Skeletal muscle satellite cell (primary cell): ENCODE results near the gene RREB1.

ENCODE experiments used
- H3K27me3 ChIP-seq: 2 replicates; pipeline ENCODE4 v1.7.0; 2013; ENCODE audit warnings: low read length; ENCODE audit not compliant: control insufficient read depth, insufficient read depth
- H3K36me3 ChIP-seq: 2 replicates; pipeline ENCODE4 v1.7.0; 2013; ENCODE audit warnings: mild to moderate bottlenecking, control low read depth, low read length; ENCODE audit not compliant: insufficient read depth
- H3K4me1 ChIP-seq: 2 replicates; pipeline ENCODE4 v1.7.0; 2013; ENCODE audit warnings: low read length; ENCODE audit not compliant: control insufficient read depth, insufficient read depth
- H3K4me2 ChIP-seq: 2 replicates; pipeline ENCODE4 v1.7.0; 2013; ENCODE audit warnings: mild to moderate bottlenecking, low read length
- H3K4me3 ChIP-seq: 2 replicates; pipeline ENCODE4 v1.7.0; 2013; ENCODE audit warnings: low read length
- H3K9ac ChIP-seq: 2 replicates; pipeline ENCODE4 v1.7.0; 2013; ENCODE audit warnings: mild to moderate bottlenecking, low read depth, low read length, moderate library complexity
- H3K9me3 ChIP-seq: replicated peaks from 2 replicates; pipeline ENCODE4 v1.7.0; 2013; ENCODE audit warnings: mild to moderate bottlenecking, control low read depth, low read length

The RREB1 gene

DNA sequence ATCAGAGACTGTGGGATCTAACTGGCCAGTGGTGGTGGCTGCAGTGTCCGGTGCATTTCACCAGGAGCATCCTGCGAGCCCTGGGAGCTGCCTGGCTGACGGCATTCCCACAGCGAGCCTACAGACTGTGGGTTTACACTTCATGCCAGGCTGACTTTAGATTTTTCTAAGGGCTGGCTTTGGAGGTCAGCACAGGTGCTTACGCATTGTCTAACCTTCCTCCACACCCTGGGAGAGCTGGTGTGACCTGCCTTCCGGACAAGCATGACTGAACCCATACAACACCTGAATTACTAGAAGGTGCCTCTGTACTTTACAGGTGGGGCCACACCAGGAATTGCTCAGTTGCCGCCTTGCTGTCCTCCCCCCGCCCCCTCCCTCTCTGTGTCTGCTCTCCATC, 96.2 kb downstream of the RREB1 start:
- Histone ChIP-seq H3K4me3 (no peak overlapping the region), H3K9me3 (no peaks in the 10 kb centered on the region), H3K36me3 (peaks cover 34% of the 10 kb centered on the region), H3K4me2 (no peak overlapping the region), H3K9ac (no peak overlapping the region), H3K27me3 (no peaks in the 10 kb centered on the region), H3K4me1 (peaks cover 4% of the 10 kb centered on the region)

DNA sequence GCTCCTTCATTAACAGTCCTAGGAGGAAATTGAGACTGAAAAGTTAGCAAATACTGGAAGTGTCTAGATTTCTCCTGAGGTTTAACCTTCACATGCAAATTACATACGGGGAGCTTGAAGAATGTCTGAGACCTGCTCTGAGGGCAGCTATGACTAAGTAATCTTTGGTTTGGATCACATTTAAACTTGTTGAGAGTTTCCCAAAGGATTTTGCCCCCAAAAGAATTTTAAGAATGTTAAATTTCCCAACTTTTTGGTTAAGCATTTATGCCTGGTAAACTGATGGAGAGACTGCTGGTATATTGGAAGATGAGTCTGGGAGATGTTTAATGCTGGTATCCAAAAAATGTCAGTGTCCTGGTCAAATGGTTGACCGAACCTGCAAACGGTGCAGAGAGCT, 97.0 kb downstream of the RREB1 start:
- no peak overlapping the region for H3K4me2 ChIP-seq
- H3K9me3 ChIP-seq = no peaks in the 10 kb centered on the region
- H3K36me3 ChIP-seq = peaks cover 34% of the 10 kb centered on the region
- H3K4me3 ChIP-seq = no peak overlapping the region
- no peaks in the 10 kb centered on the region for H3K27me3 ChIP-seq
- peaks cover 4% of the 10 kb centered on the region for H3K4me1 ChIP-seq
- H3K9ac ChIP-seq = no peak overlapping the region

DNA sequence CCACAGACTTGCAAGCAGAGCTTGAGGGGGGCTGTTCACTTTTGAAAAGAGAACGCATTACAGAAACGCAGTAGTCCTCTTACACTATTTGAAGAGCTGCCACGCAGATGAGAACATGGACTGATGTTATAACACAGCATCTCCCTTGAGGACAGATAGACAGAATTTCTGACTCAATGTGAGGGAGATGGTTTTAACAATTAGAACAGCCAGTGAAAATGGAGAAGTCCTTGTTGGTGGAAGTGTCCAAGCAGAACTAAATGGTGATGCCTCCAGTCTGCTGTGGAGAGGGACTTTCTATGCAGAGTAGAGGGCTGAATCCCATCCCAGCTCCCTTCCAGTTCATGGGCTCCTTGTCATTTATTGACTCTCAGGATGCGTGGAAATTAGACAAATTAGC, 100.0 kb downstream of the RREB1 start:
- H3K9me3 ChIP-seq = no peaks in the 10 kb centered on the region
- no peak overlapping the region for H3K4me2 ChIP-seq
- H3K4me1 ChIP-seq = peaks cover 4% of the 10 kb centered on the region
- no peak overlapping the region for H3K4me3 ChIP-seq
- H3K36me3 ChIP-seq = peaks cover 37% of the 10 kb centered on the region
- no peaks in the 10 kb centered on the region for H3K27me3 ChIP-seq
- no peak overlapping the region for H3K9ac ChIP-seq

DNA sequence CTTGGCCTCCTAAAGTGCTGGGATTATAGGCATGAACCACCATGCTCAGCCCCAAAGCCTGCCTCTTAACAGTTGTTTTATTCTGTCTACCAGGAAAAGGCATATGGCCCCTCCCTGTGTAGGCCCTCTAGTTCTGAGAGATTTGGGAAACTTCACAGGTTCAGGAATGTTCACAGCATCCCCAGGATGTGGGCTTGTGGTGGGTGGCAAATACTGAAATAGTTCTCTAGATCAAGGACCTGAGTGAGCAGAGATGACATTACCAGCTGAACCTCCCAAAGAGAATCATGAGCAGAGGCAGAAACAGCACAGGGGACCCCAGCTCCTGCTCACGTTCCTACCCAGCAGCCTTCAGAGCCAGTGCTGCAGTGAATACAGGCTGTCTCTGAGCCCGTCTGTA, 105.7 kb downstream of the RREB1 start:
- Histone ChIP-seq H3K4me1 (peaks cover 48% of the 10 kb centered on the region), H3K4me3 (no peak overlapping the region), H3K9ac (no peak overlapping the region), H3K36me3 (peaks cover 37% of the 10 kb centered on the region), H3K4me2 (no peak overlapping the region), H3K27me3 (no peaks in the 10 kb centered on the region), H3K9me3 (no peaks in the 10 kb centered on the region)

DNA sequence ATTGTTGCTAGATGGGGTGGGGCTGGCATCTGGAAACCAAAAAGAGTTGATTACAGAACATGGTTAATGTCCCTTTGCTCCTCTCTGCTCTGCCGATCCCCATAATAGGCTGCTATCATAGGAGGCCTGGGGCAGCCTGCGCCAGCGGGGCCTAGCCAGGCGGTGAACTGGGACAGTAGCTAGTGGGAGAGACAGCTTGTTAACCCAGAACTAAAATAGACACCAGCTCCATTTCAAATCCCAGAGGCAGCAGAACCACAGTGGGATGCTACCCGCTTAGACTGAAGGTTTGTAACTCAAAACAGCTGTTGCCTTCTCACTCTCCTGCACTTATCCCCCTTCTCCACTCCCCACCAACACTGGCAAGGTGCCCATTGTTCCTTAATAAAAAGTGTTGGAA, 106.7 kb downstream of the RREB1 start:
- Histone ChIP-seq H3K36me3 (peaks cover 37% of the 10 kb centered on the region), H3K9me3 (no peaks in the 10 kb centered on the region), H3K4me3 (no peak overlapping the region), H3K4me1 (peaks cover 59% of the 10 kb centered on the region), H3K9ac (peak overlapping the region; percentile 19), H3K4me2 (no peak overlapping the region), H3K27me3 (no peaks in the 10 kb centered on the region)

DNA sequence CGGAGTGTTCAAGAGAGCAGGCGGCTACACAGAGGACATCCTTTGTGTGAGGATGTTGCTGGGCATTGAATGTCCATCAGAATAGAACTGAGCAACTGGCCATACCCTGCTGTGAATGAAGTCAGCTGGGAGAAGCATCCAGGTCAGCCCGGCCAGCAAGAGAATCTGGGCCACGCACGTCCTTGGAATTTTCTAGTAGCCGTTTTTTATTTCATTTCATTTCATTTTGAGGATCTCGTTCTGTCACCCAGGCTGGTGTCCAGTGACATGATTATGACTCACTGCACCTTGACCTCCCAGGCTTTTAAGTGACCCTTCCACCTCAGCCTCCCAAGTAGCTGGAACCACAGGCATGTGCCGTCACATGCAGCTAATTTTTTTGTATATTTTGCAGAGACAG, 107.4 kb downstream of the RREB1 start:
- Histone ChIP-seq H3K36me3 (peaks cover 37% of the 10 kb centered on the region), H3K4me1 (peaks cover 63% of the 10 kb centered on the region), H3K9me3 (no peaks in the 10 kb centered on the region), H3K9ac (peak overlapping the region; percentile 19), H3K4me3 (no peak overlapping the region), H3K4me2 (no peak overlapping the region), H3K27me3 (no peaks in the 10 kb centered on the region)

DNA sequence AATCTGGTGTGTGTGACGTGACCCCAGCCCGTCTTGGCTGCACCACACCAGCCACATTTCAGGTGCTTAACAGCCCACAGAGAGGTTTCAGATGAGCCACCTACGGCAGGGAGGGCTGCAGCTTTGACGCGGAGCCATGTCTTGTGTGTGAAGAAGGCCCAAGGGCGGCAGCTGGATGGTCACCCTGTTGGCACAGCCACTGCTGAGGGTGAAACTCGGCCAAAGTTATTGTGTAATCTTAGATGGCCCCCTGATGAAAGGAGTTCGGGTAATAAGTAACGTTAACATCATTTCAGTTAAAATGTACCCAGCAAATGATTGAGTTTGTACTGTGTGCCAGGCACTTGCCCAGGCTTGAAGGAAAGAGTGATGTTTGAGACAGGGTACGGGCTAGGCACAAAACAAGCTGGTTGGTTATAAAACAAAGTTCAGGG, 108.1 kb downstream of the RREB1 start:
- Histone ChIP-seq H3K9me3 (no peaks in the 10 kb centered on the region), H3K27me3 (no peaks in the 10 kb centered on the region), H3K4me2 (no peak overlapping the region), H3K4me1 (peaks cover 63% of the 10 kb centered on the region), H3K4me3 (no peak overlapping the region), H3K36me3 (peaks cover 38% of the 10 kb centered on the region), H3K9ac (no peak overlapping the region)

DNA sequence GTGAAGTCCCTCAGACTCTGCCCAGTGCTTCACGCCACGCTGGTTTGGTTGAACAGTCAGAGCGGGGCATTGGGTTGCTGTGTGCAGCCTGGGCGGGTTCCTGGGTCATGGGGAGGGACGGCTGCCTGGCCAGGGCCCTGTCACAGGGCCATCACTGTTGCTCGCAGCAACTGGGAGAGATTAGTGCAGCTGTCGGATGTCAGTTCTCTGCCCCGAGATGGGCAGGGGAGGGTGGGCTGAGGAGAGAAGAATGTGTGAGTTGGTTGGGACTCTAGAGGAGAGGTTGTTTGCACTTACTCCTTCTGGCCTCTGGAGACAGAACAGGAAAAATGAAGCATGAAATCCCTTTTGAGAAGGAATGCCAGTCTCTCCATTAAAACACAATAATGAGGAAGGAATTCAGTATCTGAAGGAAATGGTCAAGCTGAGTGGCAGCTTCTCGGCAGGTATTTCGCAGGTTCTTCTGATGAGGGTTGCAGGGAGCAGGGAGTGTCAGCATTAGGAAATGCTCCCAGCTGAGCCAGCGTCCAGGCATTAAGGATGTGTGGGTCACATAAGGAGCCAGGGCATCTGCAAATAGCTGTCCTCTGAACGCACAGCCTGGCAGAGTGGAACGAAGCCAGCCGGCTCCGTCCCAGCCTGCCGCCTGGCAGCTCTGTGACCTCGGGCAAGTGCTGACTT, 109.3 kb downstream of the RREB1 start:
- Histone ChIP-seq H3K9me3 (no peaks in the 10 kb centered on the region), H3K36me3 (peaks cover 32% of the 10 kb centered on the region), H3K4me1 (peaks cover 63% of the 10 kb centered on the region), H3K9ac (peak overlapping the region; percentile 62), H3K4me3 (peak overlapping the region; percentile 36), H3K4me2 (peak overlapping the region; percentile 61), H3K27me3 (no peaks in the 10 kb centered on the region)

DNA sequence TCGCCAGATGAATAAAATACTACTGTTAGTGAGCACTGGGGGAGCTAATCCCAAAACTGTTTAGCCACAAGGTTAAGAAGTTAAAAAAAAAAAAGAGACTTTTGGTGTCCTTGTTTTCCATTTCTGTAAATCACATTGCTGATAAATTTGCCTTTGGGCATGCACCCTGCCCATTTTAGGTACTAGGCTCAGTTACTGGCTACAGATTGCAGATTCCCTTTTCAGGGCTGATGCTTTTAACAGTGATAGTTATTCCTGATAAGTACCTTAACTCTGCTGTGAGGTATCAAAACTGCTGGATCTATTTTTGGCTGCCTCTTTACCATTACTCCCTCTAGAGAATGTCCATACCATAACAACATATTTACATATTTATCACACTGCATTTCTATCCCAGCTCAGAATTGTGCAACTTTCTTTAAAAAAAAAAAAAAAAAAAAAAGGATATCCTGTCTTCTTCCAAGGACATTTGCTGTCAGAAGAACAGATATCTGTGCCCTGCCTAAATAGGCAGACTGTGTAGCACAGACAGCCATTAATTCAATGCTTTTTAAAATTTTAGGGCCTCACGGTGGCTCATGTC, 110.7 kb downstream of the RREB1 start:
- H3K9me3 ChIP-seq = no peaks in the 10 kb centered on the region
- H3K4me1 ChIP-seq = peaks cover 63% of the 10 kb centered on the region
- H3K9ac ChIP-seq = no peak overlapping the region
- no peak overlapping the region for H3K4me2 ChIP-seq
- peaks cover 28% of the 10 kb centered on the region for H3K36me3 ChIP-seq
- no peaks in the 10 kb centered on the region for H3K27me3 ChIP-seq
- no peak overlapping the region for H3K4me3 ChIP-seq

DNA sequence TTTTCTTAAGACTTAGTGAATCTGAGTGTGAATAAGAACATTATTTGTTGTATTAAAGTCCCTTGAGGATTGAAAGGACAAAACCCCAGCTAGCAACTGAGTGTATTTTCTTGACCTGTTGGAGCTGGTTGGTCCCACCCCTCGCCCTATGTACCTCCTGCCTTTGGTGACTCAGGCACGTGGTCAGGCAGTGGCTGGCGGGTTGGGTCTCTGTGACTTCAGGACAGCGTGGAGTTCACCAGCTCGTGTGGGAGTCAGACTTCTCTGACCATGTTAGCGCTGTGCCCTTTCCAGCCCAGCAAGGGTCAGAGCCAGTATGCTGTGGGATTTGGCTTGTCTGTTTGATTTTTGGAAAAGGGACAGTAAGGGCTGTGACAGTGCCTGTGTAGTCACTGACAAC, 111.5 kb downstream of the RREB1 start:
- Histone ChIP-seq H3K9me3 (no peaks in the 10 kb centered on the region), H3K9ac (no peak overlapping the region), H3K4me3 (no peak overlapping the region), H3K27me3 (no peaks in the 10 kb centered on the region), H3K36me3 (peaks cover 22% of the 10 kb centered on the region), H3K4me2 (peak overlapping the region; percentile 4), H3K4me1 (peaks cover 55% of the 10 kb centered on the region)

DNA sequence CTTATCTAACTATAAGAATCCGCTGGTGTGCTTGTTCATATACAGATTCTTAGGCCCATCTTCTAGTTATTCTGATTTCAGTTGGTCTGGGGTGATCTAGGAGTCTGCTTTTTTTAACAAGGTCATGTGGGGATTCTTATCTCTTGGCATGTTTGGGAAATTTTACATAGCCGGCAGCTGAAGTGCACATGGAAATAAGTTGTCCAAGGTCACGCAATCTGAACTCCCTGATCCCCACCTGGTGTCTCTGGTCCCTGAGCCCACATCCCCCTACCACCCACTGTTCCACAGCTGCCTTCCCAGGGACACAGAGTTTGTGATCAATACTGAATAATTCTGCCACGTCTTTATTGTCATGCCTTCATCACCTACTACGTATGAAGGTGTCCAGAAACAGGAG, 114.4 kb downstream of the RREB1 start:
- Histone ChIP-seq H3K4me2 (no peak overlapping the region), H3K4me1 (peaks cover 26% of the 10 kb centered on the region), H3K36me3 (peaks cover 42% of the 10 kb centered on the region), H3K9ac (no peak overlapping the region), H3K9me3 (no peaks in the 10 kb centered on the region), H3K27me3 (no peaks in the 10 kb centered on the region), H3K4me3 (no peak overlapping the region)

DNA sequence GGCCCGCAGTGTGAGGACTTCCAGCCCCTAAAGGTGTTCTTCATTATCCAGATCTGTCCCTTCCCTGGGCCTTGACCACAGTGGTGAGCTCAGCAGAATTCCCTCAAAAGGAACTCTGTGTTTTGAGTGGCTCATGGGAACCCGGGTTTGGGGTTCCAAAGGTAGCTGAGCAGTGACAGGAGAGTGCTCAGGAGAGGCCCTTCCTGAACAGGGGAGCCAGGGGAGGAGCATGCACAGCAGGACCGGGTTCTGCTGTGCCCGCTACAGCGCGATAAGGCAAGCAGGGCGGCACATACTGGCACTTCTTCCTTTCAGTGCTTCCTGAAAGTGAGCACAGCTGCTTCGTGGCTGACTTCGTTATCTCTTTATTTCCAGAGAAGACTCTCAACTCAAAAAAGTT, 117.0 kb downstream of the RREB1 start:
- H3K27me3 ChIP-seq = no peaks in the 10 kb centered on the region
- H3K4me2 ChIP-seq = no peak overlapping the region
- H3K9me3 ChIP-seq = no peaks in the 10 kb centered on the region
- H3K4me3 ChIP-seq = no peak overlapping the region
- H3K9ac ChIP-seq = no peak overlapping the region
- peaks cover 56% of the 10 kb centered on the region for H3K36me3 ChIP-seq
- peaks cover 1% of the 10 kb centered on the region for H3K4me1 ChIP-seq
